Calu3 (cell line): Measurements from ENCODE around the gene PARPBP. TPM values are rescaled to one million over a fixed set of nuclear protein-coding genes. Genes with fewer than 3 reads are reported as not detected.

Experiments used
- BruUV-seq: library from RNA; stranded (reverse); fragments of 400-500 nt; replicated peaks from 2 replicates; lab custom pipeline; 2021; lab: Mats Ljungman, UMichigan
- CTCF ChIA-PET: fragments of 300-600 bp; sonication (Branson Sonifier 250); formaldehyde crosslinking; loops from one replicate; lab custom pipeline; 2022; ENCODE audit warnings: antibody characterized with exemption; lab: Charles Lee
- DNase-seq: peaks from one replicate; pipeline ENCODE4 v3.0.0; 2022
- H3K27ac Mint-ChIP-seq: one replicate; pipeline ENCODE4 v1.8.0; 2022; ENCODE audit warnings: mixed read lengths; ENCODE audit not compliant: unreplicated experiment
- H3K27me3 Mint-ChIP-seq: one replicate; pipeline ENCODE4 v1.8.0; 2022; ENCODE audit warnings: mixed read lengths; ENCODE audit not compliant: unreplicated experiment
- H3K36me3 Mint-ChIP-seq: one replicate; pipeline ENCODE4 v1.8.0; 2022; ENCODE audit warnings: mild to moderate bottlenecking, moderate library complexity, mixed read lengths; ENCODE audit not compliant: insufficient read depth, unreplicated experiment
- H3K4me1 Mint-ChIP-seq: one replicate; pipeline ENCODE4 v1.8.0; 2022; ENCODE audit warnings: mild to moderate bottlenecking, low read depth, mixed read lengths; ENCODE audit not compliant: unreplicated experiment
- H3K4me3 Mint-ChIP-seq: one replicate; pipeline ENCODE4 v1.8.0; 2022; ENCODE audit warnings: mild to moderate bottlenecking, low read depth, moderate library complexity, mixed read lengths; ENCODE audit not compliant: unreplicated experiment
- H3K9me3 Mint-ChIP-seq: one replicate; pipeline ENCODE4 v1.8.0; 2022; ENCODE audit warnings: low read depth, mixed read lengths; ENCODE audit not compliant: unreplicated experiment
- intact Hi-C: fragments of 100-400 bp; cut with micrococcal nuclease; formaldehyde crosslinking; loops from one replicate; pipeline ENCODE4 v1.10.0; 2022; ENCODE audit not compliant: unreplicated experiment
- total RNA-seq: library from RNA; stranded (reverse); gene quantifications from 2 replicates; pipeline ENCODE4 v1.2.3, GENCODE V29; 2022
- TF ChIP-seq, protein P1 (sequence below): fragments of 200-600 bp; IDR thresholded peaks from one replicate; pipeline ENCODE4 v1.8.0; 2022; ENCODE audit warnings: antibody characterized with exemption; ENCODE audit not compliant: unreplicated experiment

PARPBP gene
- total RNA-seq, 1 experiment from 2014 or later = 38.0 TPM

DNA sequence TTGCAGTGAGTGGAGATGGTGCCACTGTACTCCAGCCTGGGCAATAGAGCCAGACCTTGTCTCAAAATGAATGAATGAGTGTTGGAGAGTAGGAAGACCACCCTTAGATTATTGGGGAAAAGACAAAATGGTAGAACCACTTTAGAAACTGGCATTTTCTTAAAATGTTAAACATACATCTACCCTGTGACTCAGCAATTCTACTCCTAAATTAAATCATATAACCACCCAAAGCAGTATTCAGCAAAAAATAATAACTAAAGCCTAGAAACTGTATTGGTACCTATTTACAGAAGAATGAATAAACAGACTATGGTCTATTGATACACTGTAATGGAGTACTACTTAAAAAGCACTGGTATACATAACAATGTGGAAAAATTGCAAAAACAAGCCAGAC lies 9.2 kb upstream of the PARPBP start:
- DNase-seq = no peak
- H3K9me3 Mint-ChIP-seq = peaks cover 5% of the 10 kb centered on the region
- CTCF ChIA-PET = no interaction called here
- TF ChIP-seq, protein P1, sequence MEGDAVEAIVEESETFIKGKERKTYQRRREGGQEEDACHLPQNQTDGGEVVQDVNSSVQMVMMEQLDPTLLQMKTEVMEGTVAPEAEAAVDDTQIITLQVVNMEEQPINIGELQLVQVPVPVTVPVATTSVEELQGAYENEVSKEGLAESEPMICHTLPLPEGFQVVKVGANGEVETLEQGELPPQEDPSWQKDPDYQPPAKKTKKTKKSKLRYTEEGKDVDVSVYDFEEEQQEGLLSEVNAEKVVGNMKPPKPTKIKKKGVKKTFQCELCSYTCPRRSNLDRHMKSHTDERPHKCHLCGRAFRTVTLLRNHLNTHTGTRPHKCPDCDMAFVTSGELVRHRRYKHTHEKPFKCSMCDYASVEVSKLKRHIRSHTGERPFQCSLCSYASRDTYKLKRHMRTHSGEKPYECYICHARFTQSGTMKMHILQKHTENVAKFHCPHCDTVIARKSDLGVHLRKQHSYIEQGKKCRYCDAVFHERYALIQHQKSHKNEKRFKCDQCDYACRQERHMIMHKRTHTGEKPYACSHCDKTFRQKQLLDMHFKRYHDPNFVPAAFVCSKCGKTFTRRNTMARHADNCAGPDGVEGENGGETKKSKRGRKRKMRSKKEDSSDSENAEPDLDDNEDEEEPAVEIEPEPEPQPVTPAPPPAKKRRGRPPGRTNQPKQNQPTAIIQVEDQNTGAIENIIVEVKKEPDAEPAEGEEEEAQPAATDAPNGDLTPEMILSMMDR = no peak
- H3K27me3 Mint-ChIP-seq = no peaks in the 10 kb centered on the region
- H3K36me3 Mint-ChIP-seq = peaks cover 25% of the 10 kb centered on the region
- H3K4me3 Mint-ChIP-seq = no peak overlapping the region
- intact Hi-C loops = no loop called here
- no peaks in the 10 kb centered on the region for H3K4me1 Mint-ChIP-seq
- H3K27ac Mint-ChIP-seq = no peak overlapping the region
- no TSS peak for BruUV-seq

DNA sequence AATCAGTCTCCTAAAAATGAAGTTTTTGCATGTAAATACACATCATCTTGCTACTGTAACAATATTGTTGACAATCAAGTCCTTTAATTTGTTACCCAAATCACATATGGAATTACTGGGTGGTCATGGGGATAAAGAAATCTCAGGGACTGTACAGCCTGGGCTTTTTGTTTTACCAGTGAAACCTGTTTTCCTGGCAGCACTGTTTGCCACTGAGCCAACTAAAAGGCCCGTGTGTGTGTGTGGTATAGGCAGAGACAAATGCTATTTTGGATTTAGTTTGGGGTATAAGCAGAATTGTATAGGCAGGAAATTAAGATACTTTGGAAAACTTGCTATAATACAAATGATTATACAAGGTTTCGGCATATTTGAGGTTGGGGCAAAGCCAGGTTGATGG lies 5.8 kb upstream of the PARPBP start:
- Mint-ChIP-seq H3K4me1 (no peaks in the 10 kb centered on the region), H3K36me3 (peaks cover 29% of the 10 kb centered on the region), H3K27me3 (no peaks in the 10 kb centered on the region), H3K27ac (no peak overlapping the region), H3K9me3 (no peaks in the 10 kb centered on the region), H3K4me3 (no peak overlapping the region)
- no peak for DNase-seq
- CTCF ChIA-PET = no interaction called here
- intact Hi-C loops = no loop called here
- TF ChIP-seq, protein P1 = no peak
- BruUV-seq = no TSS peak

DNA sequence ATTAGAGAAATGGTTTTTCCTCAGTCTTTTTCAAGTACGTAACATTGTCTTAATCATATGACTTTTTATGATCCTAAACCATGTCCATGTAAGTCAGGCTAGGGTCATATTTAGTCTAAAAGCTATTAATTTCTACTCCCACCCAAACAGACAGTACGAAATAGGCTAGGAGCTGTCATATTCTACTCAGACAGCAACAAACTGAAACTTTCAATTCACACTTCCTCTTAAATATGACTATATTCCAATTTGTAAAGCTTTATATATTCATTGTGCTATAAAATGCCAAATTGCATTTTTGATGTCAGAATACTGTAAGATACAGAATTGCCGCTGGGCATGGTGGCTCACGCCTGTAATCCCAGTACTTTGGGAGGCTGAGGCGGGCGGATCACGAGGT lies 3.6 kb upstream of the PARPBP start:
- TF ChIP-seq, protein P1 = no peak
- Mint-ChIP-seq H3K36me3 (peaks cover 37% of the 10 kb centered on the region), H3K27ac (no peak overlapping the region), H3K9me3 (no peaks in the 10 kb centered on the region), H3K27me3 (no peaks in the 10 kb centered on the region), H3K4me1 (peaks cover 9% of the 10 kb centered on the region), H3K4me3 (no peak overlapping the region)
- no peak for DNase-seq
- intact Hi-C loops = no loop called here
- no TSS peak for BruUV-seq
- CTCF ChIA-PET = no interaction called here

DNA sequence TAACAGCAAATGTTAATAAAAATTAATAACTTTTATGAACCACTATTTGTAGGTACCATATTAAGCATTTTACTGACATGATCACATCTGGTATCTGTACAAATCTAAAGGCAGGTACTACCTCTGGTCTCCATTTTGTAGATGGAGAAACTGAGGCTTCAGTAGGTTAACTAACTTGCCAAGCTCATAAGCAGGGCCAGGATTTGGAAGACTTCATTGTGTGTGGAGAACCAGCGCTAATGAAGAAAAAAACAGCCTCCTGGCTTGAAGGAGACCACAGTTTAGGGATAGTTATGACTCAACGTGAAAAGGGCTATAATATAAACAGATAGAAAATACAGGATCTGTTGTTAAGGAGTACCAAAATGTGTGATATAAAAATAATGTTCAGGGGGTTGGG lies 1.1 kb upstream of the PARPBP start:
- CTCF ChIA-PET = no interaction called here
- BruUV-seq = no TSS peak
- no peaks in the 10 kb centered on the region for H3K9me3 Mint-ChIP-seq
- peak overlapping the region; percentile 87 for H3K4me3 Mint-ChIP-seq
- H3K27me3 Mint-ChIP-seq = no peaks in the 10 kb centered on the region
- peaks cover 34% of the 10 kb centered on the region for H3K36me3 Mint-ChIP-seq
- no peak for DNase-seq
- TF ChIP-seq, protein P1 = no peak
- no peak overlapping the region for H3K27ac Mint-ChIP-seq
- peaks cover 9% of the 10 kb centered on the region for H3K4me1 Mint-ChIP-seq
- intact Hi-C loops = no loop called here
